Adrenal gland (tissue), 12 donors: ENCODE measurements around the gene CDH19. TPM values are rescaled to one million over a fixed set of nuclear protein-coding genes. Genes with fewer than 3 reads are reported as not detected.

ENCODE experiments used
- DNase-seq, 7 donors: peaks; one replicate each; pipeline ENCODE4 v3.0.0-alpha.2; 2019 to 2020
- H3K27ac ChIP-seq, 5 donors: fragments of 200-600 bp; sonication (generic) in 4 of 5; 1 replicate in 3 of 5; 2 replicates in 2 of 5; pipeline versions ENCODE4 v1.5.1 to v1.8.0; 2016 to 2020; ENCODE audit warnings: mild to moderate bottlenecking in 1 of 5
- H3K27me3 ChIP-seq: fragments of 200-600 bp; 2 replicates; pipeline ENCODE4 v1.8.0; 2021
- H3K36me3 ChIP-seq, 2 donors: fragments of 200-600 bp; replicated peaks in 1 of 2; 1 replicate in 1 of 2; 2 replicates in 1 of 2; pipeline versions ENCODE4 v1.5.1 to v1.8.0; 2018 to 2022
- H3K4me1 ChIP-seq, 2 donors: fragments of 200-600 bp; replicated peaks in 1 of 2; 1 replicate in 1 of 2; 2 replicates in 1 of 2; pipeline versions ENCODE4 v1.5.1 to v1.8.0; 2018 to 2021
- H3K4me3 ChIP-seq, 4 donors: fragments of 200-600 bp; sonication (generic) in 3 of 4; one replicate each; pipeline ENCODE4 v1.5.1; 2016 to 2018
- H3K9me3 ChIP-seq, 3 donors: fragments of 200-600 bp; sonication (generic) in 1 of 3; replicated peaks in 1 of 3; 1 replicate in 2 of 3; 2 replicates in 1 of 3; pipeline versions ENCODE4 v1.5.1 to v1.8.0; 2016 to 2021
- CTCF ChIP-seq, 6 experiments: fragments of 450-650 bp in 4 of 6; fragments of 200-600 bp in 2 of 6; sonication (generic) in 1 of 6; IDR thresholded peaks; 1 replicate in 5 of 6; 2 replicates in 1 of 6; pipeline versions ENCODE4 v1.5.1 to v1.8.0; 2016 to 2021; ENCODE audit warnings: antibody characterized with exemption in 6 of 6, mild to moderate bottlenecking in 2 of 6, moderate library complexity in 1 of 6
- POLR2A ChIP-seq, 2 donors: fragments of 450-650 bp; IDR thresholded peaks; one replicate each; pipeline ENCODE4 v1.6.1; 2017; ENCODE audit warnings: antibody characterized with exemption in 2 of 2, mild to moderate bottlenecking in 2 of 2, moderate library complexity in 1 of 2
- WGBS, 4 donors: extraction: QIAGEN DNeasy Blood & Tissue Kit in 2 of 4; methylation state at CpG; one replicate each; pipeline versions ENCODE4 v1.1.5 to v1.1.7; 2013 to 2017; 5-methylcytosine and 5-hydroxymethylcytosine counted together
- intact Hi-C, 2 donors: fragments of 100-400 bp; cut with DNase I; formaldehyde crosslinking; loops; one replicate each; pipeline versions ENCODE4 v1.14.1 to v1.15.0; 2022 to 2023
- polyA plus RNA-seq, 3 donors: library from polyadenylated mRNA; stranded (reverse); fragments of 200-250 nt in 2 of 3; fragments of 350-450 nt in 1 of 3; fragmentation: Illumina TruSeq in 1 of 3; extraction: RNeasy Lipid Tissue Mini Kit (QIAGEN cat#74804) in 1 of 3; gene quantifications; one replicate each; pipeline ENCODE4 v1.2.3, GENCODE V29; 2013 to 2014
- total RNA-seq, 9 donors: library from RNA; depleted of rRNA in 4 of 9; stranded (reverse); fragments of >200 nt in 4 of 9; fragments of 120-200 nt in 1 of 9; fragmentation: NEBNext Ultra II Directional in 1 of 9; extraction: Animal tissue kit (Norgen Biotek cat#: 25700) in 1 of 9; gene quantifications; one replicate each; pipeline versions ENCODE4 v1.1.0 to v1.2.4, GENCODE V29; 2013 to 2023
- donor health status: healthy with polysubstance abuse.
- donor health status: Bipolar disorder and iron deficiency.
- donor health status: DM: yes; HTN: yes; CAD: no.
- donor health status: DM: no; HTN: no; CAD: no.
- donor health status: DM: no; HTN: no; CAD: no.
- donor health status: DM: yes; HTN: yes; CAD: no.

The CDH19 gene
- total and polyA plus RNA-seq, 12 donors = 0.42 to 7.4 (median 5.3) TPM

- Histone ChIP-seq H3K36me3 (no peaks in the 10 kb centered on the region), H3K9me3 (no peaks in the 10 kb centered on the region), H3K27ac (no peak overlapping the region), H3K4me3 (no peak overlapping the region), H3K27me3 (peaks cover 3% of the 10 kb centered on the region), H3K4me1 (no peaks in the 10 kb centered on the region)
- DNase-seq = no peak
- 62 to 80% (median 68%) methylated on average over 3 of the region's 3 CpGs for WGBS, 4 donors
- intact Hi-C loops = no loop called here
- TF ChIP-seq POLR2A (IDR thresholded peaks at IDR 0.05) (no peak), CTCF (IDR thresholded peaks at IDR 0.05) (no peak)
Observed at GRCh38 chr18:66461344-66461743, 142.5 kb downstream of the CDH19 start.

GRCh38 chr18:66457245-66457644 lies 146.6 kb downstream of the CDH19 start:
- no peak for TF ChIP-seq POLR2A (IDR thresholded peaks at IDR 0.05)
- TF ChIP-seq CTCF (IDR thresholded peaks at IDR 0.05) = no peak
- Histone ChIP-seq H3K9me3 (no peaks in the 10 kb centered on the region), H3K36me3 (no peaks in the 10 kb centered on the region), H3K4me3 (no peak overlapping the region), H3K27ac (no peak overlapping the region), H3K27me3 (peaks cover 3% of the 10 kb centered on the region), H3K4me1 (no peaks in the 10 kb centered on the region)
- WGBS, 4 donors = 69 to 82% (median 71%) methylated on average over 1 of the region's 1 CpG
- intact Hi-C loops = no loop called here
- no peak for DNase-seq
